Hematopoietic multipotent progenitor cell treated with erythropoietin and hydrocortisone succinate and interleukin-3 and kit ligand, for 17 days (in vitro differentiated cells): ENCODE data around the gene TST.

Experiments used
- DNase-seq: peaks from one replicate; pipeline ENCODE4 v3.0.0-alpha.2; 2015; ENCODE audit warnings: low spot score

TST gene

DNA sequence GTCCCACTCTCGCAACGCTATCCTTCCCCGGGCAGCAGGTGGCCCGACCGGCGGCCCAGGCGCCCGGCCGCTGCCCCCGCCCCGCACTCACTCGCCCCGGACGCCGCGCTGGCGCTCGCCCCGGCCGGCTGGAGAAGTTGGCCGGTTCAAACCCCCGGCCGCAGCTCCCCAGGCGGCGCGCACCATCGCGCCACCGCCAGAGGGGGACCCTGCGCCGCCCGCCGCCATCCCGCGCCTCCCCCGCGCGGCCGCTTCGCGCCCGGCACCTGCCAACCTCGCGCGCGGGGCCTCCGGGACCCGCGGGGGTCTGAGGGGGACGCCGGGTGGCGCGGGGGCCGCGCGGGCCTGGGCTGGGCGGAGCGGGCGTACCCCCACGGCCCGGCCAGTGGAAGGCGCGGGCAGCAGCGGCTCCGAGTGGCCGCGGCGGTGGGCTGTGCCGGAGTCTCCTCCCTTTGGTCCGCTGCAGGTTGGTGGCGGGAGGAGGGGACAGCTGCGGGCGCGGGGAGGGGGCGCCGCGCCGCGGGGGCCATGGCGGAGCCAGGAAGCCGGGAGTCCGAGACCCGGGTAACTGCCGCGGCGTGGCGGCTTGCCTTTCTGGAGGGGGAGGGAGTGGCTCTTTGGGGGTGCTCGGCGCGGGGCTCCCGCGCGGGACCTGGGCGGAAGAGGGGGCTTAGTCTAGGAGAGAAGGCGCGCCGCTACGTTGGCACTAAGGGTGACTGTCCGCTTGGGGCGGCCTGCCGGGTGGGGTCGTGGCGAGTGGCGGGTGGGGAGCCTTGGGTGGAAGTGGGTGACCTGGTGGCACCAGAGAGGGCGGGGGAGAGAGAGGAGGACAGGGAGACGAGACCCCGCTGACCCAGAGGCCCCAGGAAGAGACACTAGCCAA is at the start of gene TST, which contains the start of gene MPST:
Gene TST (minus strand): TSS at position 139 of the 883 bp plus-strand sequence. CDS start 715 bp downstream, outside the sequence.
Gene MPST (plus strand): TSS at position 434 of the 883 bp plus-strand sequence. CDS start 95 bp downstream, at position 529.
- peak; percentile 54 for DNase-seq

- DNase-seq: no peak
Observed at GRCh38 chr22:37068859-37069258, 49.6 kb upstream of the TST start.

- no peak for DNase-seq
Observed at GRCh38 chr22:37067428-37067827, 48.2 kb upstream of the TST start.

- no peak for DNase-seq
Observed at GRCh38 chr22:37065961-37066360, 46.7 kb upstream of the TST start.

- DNase-seq: no peak
Observed at GRCh38 chr22:37065180-37065579, 45.9 kb upstream of the TST start.

DNA sequence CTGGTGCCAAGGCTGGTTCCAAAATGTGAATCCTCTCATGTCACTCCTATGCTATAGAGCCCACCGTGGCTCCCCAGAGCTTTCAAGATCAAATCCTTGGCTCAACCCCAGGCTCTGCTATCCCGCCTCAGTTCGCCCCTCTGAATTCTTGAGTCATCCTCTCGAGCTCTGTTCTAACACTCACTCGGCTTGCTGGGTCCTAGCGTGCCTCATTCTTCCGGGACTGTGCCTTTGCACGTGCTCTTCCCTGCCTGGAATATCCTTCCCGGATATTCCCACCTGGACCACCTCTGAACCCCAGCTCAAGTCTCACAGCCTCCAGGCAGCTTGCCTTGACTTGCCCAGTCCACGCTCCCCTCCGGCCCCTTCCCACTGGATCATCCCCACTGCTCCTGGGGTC is 45.3 kb upstream of the TST start:
- DNase-seq: no peak

GRCh38 chr22:37063431-37064420 is 44.5 kb upstream of the TST start:
- no peak for DNase-seq

DNA sequence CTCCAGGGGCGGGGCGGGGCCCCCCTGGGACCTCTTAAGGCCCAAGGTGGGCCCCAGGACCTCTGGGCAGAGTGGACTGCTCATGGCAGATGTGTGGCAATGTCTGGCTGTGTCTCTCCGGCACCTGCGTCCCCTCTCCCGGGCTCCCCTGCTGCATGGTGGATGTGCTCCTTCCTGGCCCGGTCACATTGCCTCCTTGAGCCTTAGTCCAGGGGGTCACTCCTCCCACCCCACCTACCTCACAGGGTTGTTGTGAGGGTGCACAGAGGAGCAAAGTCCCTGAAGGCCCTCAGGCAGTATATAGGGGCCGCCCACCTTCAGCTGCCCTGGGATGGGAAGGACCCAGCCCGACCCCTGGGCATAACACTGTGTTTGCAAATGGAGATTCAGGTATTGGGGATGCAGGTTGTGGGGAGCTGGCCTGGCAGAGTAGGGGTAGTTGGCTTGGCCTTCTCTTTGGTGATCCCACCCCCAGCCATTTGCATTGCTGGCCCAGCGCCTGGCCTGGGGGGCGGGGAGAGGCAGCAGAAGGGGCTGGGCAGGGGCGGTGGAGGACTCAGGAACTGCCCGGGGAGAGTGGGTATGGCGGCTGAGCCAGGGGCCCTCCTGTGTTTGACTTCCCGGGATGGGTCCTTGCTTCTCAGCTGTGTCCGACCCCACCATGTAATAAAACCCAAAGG is 43.6 kb upstream of the TST start:
- no peak for DNase-seq

DNA sequence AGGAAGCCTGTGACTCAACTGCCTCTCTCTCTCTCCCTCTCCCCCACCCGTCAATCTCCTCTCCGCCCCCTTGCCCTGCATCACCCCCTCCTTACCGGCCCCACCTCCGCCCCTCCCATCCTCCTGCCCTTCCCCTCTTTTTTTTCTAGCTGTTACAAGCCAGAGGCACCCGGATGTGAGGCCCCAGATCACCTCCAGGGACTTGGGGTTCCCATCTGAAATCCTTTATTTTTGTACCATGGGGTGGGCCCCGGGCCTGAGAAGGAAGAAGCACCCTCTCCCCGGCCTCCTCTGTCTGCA is 43.1 kb upstream of the TST start:
- no peak for DNase-seq

DNA sequence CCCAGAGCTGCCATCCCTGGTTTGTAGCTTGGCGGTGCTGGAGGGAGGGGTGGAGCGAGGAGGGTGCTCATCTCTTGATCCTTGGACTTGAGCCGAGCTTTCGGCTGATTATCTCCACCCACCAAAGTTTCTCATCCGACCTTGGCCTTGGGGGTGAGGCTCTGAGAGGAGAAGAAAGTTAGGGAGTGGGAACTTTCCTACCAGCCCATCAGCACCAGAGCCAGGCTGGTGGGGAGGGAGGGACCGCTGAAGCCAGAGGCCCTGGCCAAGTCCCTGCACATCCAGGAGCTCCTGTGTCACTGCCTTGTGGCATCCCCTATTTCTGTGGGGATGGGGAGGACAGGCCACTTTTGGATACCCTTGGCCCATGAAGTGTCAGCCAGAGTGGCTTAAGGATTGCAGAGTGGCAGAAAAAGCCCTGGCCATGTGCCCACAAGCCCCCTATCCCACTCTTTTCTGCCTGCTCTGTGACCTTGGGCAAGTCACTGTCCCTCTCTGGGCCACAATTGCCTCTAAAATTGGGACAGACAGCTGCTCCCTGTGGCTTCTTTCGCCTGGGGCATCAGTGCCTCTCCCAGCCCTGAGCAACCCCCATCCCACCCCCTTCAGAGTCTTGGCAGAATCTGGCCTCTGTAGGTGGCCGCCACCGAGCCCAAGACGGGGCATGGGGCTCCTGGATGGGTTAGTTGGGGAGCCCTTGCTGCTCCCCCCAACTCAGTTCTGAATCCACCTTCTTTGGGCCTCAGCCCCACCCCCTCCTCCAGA is 42.5 kb upstream of the TST start:
- DNase-seq: no peak

DNA sequence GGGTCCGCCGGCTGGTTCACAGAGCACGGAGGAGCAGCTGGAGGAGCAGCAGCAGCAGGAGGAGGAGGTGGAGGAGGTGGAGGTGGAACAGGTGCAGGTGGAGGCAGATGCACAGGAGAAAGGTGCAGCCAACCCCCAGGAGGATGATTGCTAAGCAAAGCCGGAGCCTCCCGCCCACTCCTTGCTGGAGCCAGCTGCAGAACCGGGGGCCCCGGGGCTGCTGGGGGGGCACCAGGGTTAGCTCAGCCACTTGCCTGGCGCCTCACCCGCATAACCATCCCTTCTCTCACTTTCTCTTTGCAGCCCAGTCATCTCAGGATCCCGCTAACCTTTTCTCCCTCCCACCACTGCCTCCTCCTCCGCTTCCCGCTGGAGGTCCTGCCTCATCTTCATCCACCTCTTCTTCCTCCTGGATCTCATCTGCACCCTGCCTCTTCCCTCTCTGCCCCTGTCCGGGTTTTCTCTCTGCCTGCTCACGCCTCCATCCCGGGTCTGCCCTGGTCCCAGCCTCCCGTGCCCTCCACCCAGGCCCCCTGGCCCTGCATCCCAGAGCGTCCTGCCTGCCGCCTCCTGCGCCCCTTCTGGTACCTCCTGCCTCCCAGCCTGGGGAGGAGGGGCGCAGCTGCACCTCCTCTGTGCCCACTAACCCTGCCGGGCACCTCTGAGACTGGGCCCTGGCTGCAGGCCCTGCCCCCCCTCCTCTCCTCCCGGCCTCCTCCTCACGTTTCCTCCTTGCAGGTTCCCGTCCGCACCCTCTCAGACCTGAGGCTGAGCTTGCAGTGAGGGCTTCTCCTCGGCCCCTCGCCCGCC is 41.8 kb upstream of the TST start:
- no peak for DNase-seq

GRCh38 chr22:37059876-37060449 is 40.7 kb upstream of the TST start:
- no peak for DNase-seq

GRCh38 chr22:37058917-37059701 is 39.9 kb upstream of the TST start:
- no peak for DNase-seq

DNA sequence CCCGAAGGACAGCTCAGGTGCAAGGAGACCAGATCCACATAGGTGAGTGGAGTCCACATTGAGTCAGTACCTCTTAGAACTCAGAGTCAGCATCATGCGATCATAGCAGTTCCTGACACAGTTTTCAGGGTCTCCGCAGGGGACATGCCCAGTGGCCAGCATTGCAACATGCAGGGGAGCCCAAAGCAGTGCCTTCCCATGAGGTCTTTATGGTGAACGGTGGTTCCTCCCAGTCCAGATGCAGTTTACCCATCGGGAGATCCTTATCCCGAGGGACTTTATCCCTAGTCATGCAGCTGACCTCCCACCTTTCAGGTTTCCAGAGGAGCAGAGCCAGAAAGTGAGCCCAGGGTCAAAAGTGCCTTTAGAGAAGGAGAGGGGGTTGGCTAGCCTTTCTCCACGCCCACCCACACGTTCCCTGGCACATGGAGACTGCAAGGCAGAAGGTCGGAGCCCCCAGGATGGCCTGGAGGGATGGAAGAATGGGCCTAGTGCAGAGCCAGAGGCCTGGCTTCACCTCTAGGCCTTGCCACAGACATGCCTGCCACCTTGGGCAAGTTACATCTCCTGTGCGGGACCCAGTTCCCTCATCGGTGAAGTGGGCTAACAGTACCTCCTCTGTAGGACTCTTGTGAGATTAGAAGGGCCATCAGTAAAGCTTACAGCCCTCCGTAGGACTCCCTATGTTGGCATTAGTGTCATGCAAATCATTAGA is 38.7 kb upstream of the TST start:
- no peak for DNase-seq

DNA sequence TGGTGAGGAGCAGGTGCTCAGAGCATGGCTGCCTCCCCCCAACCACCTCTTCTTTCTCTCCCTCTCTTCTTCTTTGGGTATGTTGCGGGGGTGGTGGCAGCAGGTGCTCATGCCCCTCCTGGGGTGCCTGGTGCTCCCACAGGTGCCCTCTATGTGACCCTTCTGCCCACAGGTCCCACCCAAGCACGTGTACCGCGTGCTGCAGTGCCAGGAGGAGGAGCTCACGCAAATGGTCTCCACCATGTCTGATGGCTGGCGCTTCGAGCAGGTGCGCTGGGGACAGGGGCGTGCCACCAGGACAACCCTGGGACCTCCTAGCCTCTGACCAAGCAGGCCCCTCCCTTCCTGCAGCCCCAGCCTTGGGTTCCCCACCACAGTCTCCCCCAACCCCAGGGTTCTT is 38.0 kb upstream of the TST start:
- no peak for DNase-seq

- DNase-seq: no peak
Observed at GRCh38 chr22:37056246-37056645, 37.0 kb upstream of the TST start.

- no peak for DNase-seq
Observed at GRCh38 chr22:37054600-37055365, 35.5 kb upstream of the TST start.

DNA sequence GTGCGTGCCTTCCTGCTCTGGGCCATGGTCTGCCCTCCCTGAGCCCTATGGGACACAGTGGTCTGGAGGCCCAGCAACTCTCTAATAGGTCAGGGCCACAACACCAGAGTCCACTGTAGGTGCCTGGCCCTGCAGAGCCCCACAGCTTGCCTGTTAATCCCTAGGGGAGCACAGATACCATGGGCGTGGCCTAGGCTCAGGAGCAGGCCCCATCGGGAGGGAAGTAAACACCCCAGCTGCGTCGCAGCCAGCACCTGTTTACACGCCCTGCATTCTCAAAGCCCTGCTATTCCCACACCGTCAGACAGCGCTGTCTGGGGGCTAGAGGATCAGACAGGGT is 34.8 kb upstream of the TST start:
- DNase-seq: no peak
